ENCODE data around the gene ARID5B. TPM values are rescaled to one million over a fixed set of nuclear protein-coding genes. Genes with fewer than 3 reads are reported as not detected.
A peak's percentile ranks its signal among the peaks of the same experiment; 100 is the strongest.

ARID5B gene
- polyA plus RNA-seq, 3 donors: 1.00 to 2.5 (median 1.5) TPM

DNA sequence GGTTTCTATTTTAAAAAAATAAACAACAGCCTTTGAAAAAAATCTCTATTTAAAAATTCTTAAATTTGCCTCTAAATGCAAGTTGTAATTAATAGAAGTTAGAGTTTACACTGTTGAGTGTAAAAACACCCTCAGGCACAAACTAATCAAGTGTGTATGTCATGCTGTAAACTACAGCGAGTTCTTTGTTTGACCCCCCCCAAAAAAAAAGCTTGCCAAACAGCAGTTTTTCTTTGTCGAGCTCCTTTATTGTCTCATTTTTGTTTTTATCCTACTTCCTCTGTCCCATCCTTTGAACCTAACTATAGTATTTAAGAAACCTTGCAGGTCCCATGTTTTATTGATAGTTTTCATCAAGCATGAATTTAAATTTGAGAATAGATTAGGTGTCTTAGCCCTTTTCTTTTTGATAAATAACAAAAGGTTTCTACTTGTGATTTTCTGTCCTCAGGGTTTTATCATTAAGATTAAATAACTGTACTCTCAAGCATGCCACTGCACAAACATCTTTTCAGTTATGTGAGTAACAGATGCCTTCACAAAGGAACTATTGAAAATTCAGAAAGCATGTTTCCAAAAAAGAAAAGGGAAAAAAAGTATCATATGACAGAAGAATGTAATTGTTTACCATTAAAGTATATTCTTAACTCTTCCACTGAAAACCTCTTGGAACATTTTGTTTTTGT lies 176.0 kb downstream of the ARID5B start:
- Histone ChIP-seq H3K36me3 (replicated peaks in 1 of 2; ENCODE audit: control insufficient read depth in 1 of 2, insufficient read depth in 2 of 2, low read length in 2 of 2) (peaks cover 0 to 6% of the 10 kb centered on the region in 2 donors), H4K20me1 (ENCODE audit: insufficient read depth, low read length) (no peaks in the 10 kb centered on the region)
- intact Hi-C loops (cut with micrococcal nuclease): loop anchor here in 1 of 2 donors (10.0 kb wide), 1 partner anchor 863 kb away; no protein-coding TSS in a partner anchor

DNA sequence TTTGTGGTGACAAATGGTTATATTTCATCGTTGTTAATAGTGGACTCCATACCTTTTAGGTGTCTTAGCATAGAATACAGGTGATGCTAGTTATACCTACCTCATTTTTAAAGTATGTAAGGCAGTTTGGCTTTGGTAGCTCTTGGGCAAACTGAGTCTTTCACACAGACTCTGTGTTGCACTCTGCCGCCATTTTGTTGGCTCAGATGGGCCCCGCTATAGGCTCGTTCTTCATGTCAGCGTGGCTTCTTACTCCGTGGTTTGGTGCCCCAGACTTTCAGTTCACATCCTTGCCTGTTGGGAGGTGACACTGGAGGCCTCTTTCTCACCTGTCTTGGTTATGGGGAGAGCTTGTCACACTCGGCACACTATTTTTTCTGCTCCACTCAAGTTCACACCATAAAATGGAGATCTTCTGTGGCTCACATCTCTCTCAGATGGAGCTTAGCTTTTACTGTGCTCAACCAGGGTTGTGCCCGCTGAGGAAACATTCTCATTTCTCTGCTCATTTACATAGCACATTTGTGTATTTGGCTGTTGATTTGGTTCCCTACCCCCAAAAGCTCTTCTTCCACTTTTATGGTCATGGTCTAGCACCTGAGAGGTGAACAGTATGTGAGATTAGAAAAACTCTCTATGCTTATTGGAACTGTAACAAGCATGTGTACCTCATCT lies 178.5 kb downstream of the ARID5B start:
- Histone ChIP-seq H3K27me3 (ENCODE audit: control insufficient read depth in 2 of 2, insufficient read depth in 2 of 2, low read length in 2 of 2) (no peaks in the 10 kb centered on the region), H3K9me3 (replicated peaks in 1 of 2; ENCODE audit: control insufficient read depth in 1 of 2, insufficient read depth in 1 of 2, low read length in 2 of 2) (no peaks in the 10 kb centered on the region), H3K79me2 (ENCODE audit: insufficient read depth, low read length) (no peaks in the 10 kb centered on the region), H4K20me1 (ENCODE audit: insufficient read depth, low read length) (no peaks in the 10 kb centered on the region), H3K36me3 (replicated peaks in 1 of 2; ENCODE audit: control insufficient read depth in 1 of 2, insufficient read depth in 2 of 2, low read length in 2 of 2) (peaks cover 0 to 5% of the 10 kb centered on the region in 2 donors), H2AFZ (ENCODE audit: insufficient read depth, low read depth, low read length, poor library complexity, severe bottlenecking) (no peak overlapping the region), H3K9ac (ENCODE audit: insufficient read depth, low read length, poor library complexity, severe bottlenecking) (no peak overlapping the region), H3K4me3 (replicated peaks in 1 of 3; ENCODE audit: low read depth in 2 of 3, low read length in 3 of 3) (no peak overlapping the region), H3K4me2 (replicated peaks; ENCODE audit: extremely low read depth, low read length, poor library complexity, severe bottlenecking) (no peak overlapping the region), H3K4me1 (ENCODE audit: control insufficient read depth in 1 of 2, insufficient read depth in 2 of 2, low read length in 2 of 2) (peaks cover 27 to 34% of the 10 kb centered on the region in 2 donors), H3K27ac (ENCODE audit: low read depth in 1 of 2, low read length in 2 of 2) (no peak overlapping the region)
- TF ChIP-seq, protein P1, sequence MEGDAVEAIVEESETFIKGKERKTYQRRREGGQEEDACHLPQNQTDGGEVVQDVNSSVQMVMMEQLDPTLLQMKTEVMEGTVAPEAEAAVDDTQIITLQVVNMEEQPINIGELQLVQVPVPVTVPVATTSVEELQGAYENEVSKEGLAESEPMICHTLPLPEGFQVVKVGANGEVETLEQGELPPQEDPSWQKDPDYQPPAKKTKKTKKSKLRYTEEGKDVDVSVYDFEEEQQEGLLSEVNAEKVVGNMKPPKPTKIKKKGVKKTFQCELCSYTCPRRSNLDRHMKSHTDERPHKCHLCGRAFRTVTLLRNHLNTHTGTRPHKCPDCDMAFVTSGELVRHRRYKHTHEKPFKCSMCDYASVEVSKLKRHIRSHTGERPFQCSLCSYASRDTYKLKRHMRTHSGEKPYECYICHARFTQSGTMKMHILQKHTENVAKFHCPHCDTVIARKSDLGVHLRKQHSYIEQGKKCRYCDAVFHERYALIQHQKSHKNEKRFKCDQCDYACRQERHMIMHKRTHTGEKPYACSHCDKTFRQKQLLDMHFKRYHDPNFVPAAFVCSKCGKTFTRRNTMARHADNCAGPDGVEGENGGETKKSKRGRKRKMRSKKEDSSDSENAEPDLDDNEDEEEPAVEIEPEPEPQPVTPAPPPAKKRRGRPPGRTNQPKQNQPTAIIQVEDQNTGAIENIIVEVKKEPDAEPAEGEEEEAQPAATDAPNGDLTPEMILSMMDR (IDR thresholded peaks at IDR 0.05): no peak
- peak overlapping the region in 2 of 7 donors; percentile 48 to 52 for H3K27ac Mint-ChIP-seq
- H3K9me3 Mint-ChIP-seq: no peaks in the 10 kb centered on the region
- no peak overlapping the region for H3K4me3 Mint-ChIP-seq
- intact Hi-C loops (cut with micrococcal nuclease): loop anchor here in 1 of 2 donors (10.0 kb wide), 1 partner anchor 865 kb away; no protein-coding TSS in a partner anchor
- H3K36me3 Mint-ChIP-seq: peaks cover 14 to 15% of the 10 kb centered on the region in 2 donors
- H3K27me3 Mint-ChIP-seq (ENCODE audit: low read depth in 3 of 3): peaks cover 0 to 2% (median 0%) of the 10 kb centered on the region in 3 donors
- DNase-seq: no peak
- peaks cover 34% of the 10 kb centered on the region for H3K4me1 Mint-ChIP-seq
- 100% methylated on average over 1 of the region's 8 CpGs for WGBS (ENCODE audit: insufficient coverage)

More for the DNA sequence above, 176.0 kb downstream of the ARID5B start:
- Histone ChIP-seq H3K9me3 (replicated peaks in 1 of 2; ENCODE audit: control insufficient read depth in 1 of 2, insufficient read depth in 1 of 2, low read length in 2 of 2) (no peaks in the 10 kb centered on the region), H3K27ac (ENCODE audit: low read depth in 1 of 2, low read length in 2 of 2) (no peak overlapping the region), H3K4me3 (replicated peaks in 1 of 3; ENCODE audit: low read depth in 2 of 3, low read length in 3 of 3) (no peak overlapping the region), H3K9ac (ENCODE audit: insufficient read depth, low read length, poor library complexity, severe bottlenecking) (no peak overlapping the region), H3K79me2 (ENCODE audit: insufficient read depth, low read length) (no peaks in the 10 kb centered on the region), H3K27me3 (ENCODE audit: control insufficient read depth in 2 of 2, insufficient read depth in 2 of 2, low read length in 2 of 2) (no peaks in the 10 kb centered on the region), H2AFZ (ENCODE audit: insufficient read depth, low read depth, low read length, poor library complexity, severe bottlenecking) (no peak overlapping the region), H3K4me1 (ENCODE audit: control insufficient read depth in 1 of 2, insufficient read depth in 2 of 2, low read length in 2 of 2) (peaks cover 14 to 17% of the 10 kb centered on the region in 2 donors), H3K4me2 (replicated peaks; ENCODE audit: extremely low read depth, low read length, poor library complexity, severe bottlenecking) (no peak overlapping the region)
- no CpG with 5 or more reads among the region's 2 CpGs for WGBS (ENCODE audit: insufficient coverage)
- H3K9me3 Mint-ChIP-seq: no peaks in the 10 kb centered on the region
- H3K27me3 Mint-ChIP-seq (ENCODE audit: low read depth in 3 of 3): peaks cover 0 to 2% (median 0%) of the 10 kb centered on the region in 3 donors
- TF ChIP-seq, protein P1 (IDR thresholded peaks at IDR 0.05): no peak
- no peak overlapping the region for H3K4me3 Mint-ChIP-seq
- no peak for DNase-seq
- no peak overlapping the region for H3K27ac Mint-ChIP-seq
- peaks cover 17% of the 10 kb centered on the region for H3K4me1 Mint-ChIP-seq
- peaks cover 26 to 30% of the 10 kb centered on the region in 2 donors for H3K36me3 Mint-ChIP-seq
